Uterus (tissue), 4 donors: ENCODE results near the gene MLX. TPM values are rescaled to one million over a fixed set of nuclear protein-coding genes. Genes with fewer than 3 reads are reported as not detected.

Experiments
- DNase-seq, 2 donors: peaks; one replicate each; pipeline ENCODE4 v3.0.0-alpha.2; 2019 to 2020
- H3K27ac ChIP-seq, 2 donors: fragments of 200-600 bp; sonication (generic); 1 replicate in 1 of 2; 2 replicates in 1 of 2; pipeline ENCODE4 v1.5.1; 2016 to 2018
- H3K27me3 ChIP-seq, 2 donors: fragments of 200-600 bp; sonication (generic); one replicate each; pipeline ENCODE4 v1.5.1; 2018 to 2019; ENCODE audit warnings: control low read depth in 1 of 2
- H3K36me3 ChIP-seq, 2 donors: fragments of 200-600 bp; sonication (generic); one replicate each; pipeline ENCODE4 v1.5.1; 2019; ENCODE audit warnings: control low read depth in 1 of 2
- H3K4me1 ChIP-seq, 2 donors: fragments of 200-600 bp; sonication (generic); one replicate each; pipeline ENCODE4 v1.5.1; 2018 to 2019; ENCODE audit warnings: control low read depth in 1 of 2
- H3K4me3 ChIP-seq, 2 donors: fragments of 200-600 bp; sonication (generic); 1 replicate in 1 of 2; 2 replicates in 1 of 2; pipeline ENCODE4 v1.5.1; 2018 to 2019; ENCODE audit warnings: mild to moderate bottlenecking in 1 of 2
- H3K9me3 ChIP-seq, 2 donors: fragments of 200-600 bp; sonication (generic); one replicate each; pipeline ENCODE4 v1.5.1; 2019; ENCODE audit warnings: control low read depth in 1 of 2
- CTCF ChIP-seq, 4 experiments: fragments of 200-600 bp in 2 of 4; fragments of 450-650 bp in 2 of 4; sonication (generic) in 2 of 4; IDR thresholded peaks; one replicate each; pipeline ENCODE4 v1.5.1; 2016 to 2019; ENCODE audit warnings: antibody characterized with exemption in 4 of 4, mild to moderate bottlenecking in 2 of 4, moderate library complexity in 1 of 4
- POLR2A ChIP-seq, 2 donors: fragments of 450-650 bp; IDR thresholded peaks; one replicate each; pipeline ENCODE4 v1.6.1; 2016; ENCODE audit warnings: antibody characterized with exemption in 2 of 2, mild to moderate bottlenecking in 1 of 2, moderate library complexity in 1 of 2
- intact Hi-C: fragments of 100-400 bp; cut with DNase I; formaldehyde crosslinking; loops from one replicate; pipeline ENCODE4 v1.15.1; 2023; ENCODE audit warnings: low total_unique reads
- total RNA-seq, 4 donors: library from RNA; depleted of rRNA in 3 of 4; stranded (reverse); fragments of >200 nt in 3 of 4; gene quantifications; one replicate each; pipeline versions ENCODE4 v1.1.0 to v1.2.4, GENCODE V29; 2014 to 2023
- donor health status: DM: yes; HTN: yes; CAD: no.

Gene MLX
- total RNA-seq, 4 donors from 2014 or later, result 6.9 to 50.0 (median 35.1) TPM

GRCh38 chr17:42584880-42585279 lies 18.0 kb downstream of the MLX start:
- Histone ChIP-seq H3K4me1 (no peaks in the 10 kb centered on the region), H3K4me3 (no peak overlapping the region), H3K9me3 (no peaks in the 10 kb centered on the region), H3K27me3 (no peaks in the 10 kb centered on the region), H3K36me3 (no peaks in the 10 kb centered on the region), H3K27ac (no peak overlapping the region)
- TF ChIP-seq POLR2A (IDR thresholded peaks at IDR 0.05), result no peak
- TF ChIP-seq CTCF (IDR thresholded peaks at IDR 0.05), result no peak
- no peak for DNase-seq
- intact Hi-C loops, result loop anchor here (10.0 kb wide), 1 partner anchor 180 kb away; the partner anchor contains the start of gene RAMP2

GRCh38 chr17:42585353-42585752 lies 18.5 kb downstream of the MLX start:
- no peaks in the 10 kb centered on the region for H3K36me3 ChIP-seq
- H3K27me3 ChIP-seq, result no peaks in the 10 kb centered on the region
- H3K27ac ChIP-seq, result no peak overlapping the region
- no peak for DNase-seq
- no peak for TF ChIP-seq POLR2A (IDR thresholded peaks at IDR 0.05)
- TF ChIP-seq CTCF (IDR thresholded peaks at IDR 0.05), result no peak
- no peaks in the 10 kb centered on the region for H3K9me3 ChIP-seq
- H3K4me3 ChIP-seq, result no peak overlapping the region
- no peaks in the 10 kb centered on the region for H3K4me1 ChIP-seq
- intact Hi-C loops, result loop anchor here (10.0 kb wide), 1 partner anchor 179 kb away; the partner anchor contains the start of gene RAMP2

GRCh38 chr17:42586514-42587230 lies 19.8 kb downstream of the MLX start:
- Histone ChIP-seq H3K4me3 (no peak overlapping the region), H3K9me3 (no peaks in the 10 kb centered on the region), H3K4me1 (no peaks in the 10 kb centered on the region), H3K27me3 (no peaks in the 10 kb centered on the region), H3K27ac (no peak overlapping the region), H3K36me3 (no peaks in the 10 kb centered on the region)
- no peak for TF ChIP-seq CTCF (IDR thresholded peaks at IDR 0.05)
- no peak for TF ChIP-seq POLR2A (IDR thresholded peaks at IDR 0.05)
- intact Hi-C loops, result loop anchor here (10.0 kb wide), 1 partner anchor 178 kb away; the partner anchor contains the start of gene RAMP2
- no peak for DNase-seq

GRCh38 chr17:42590886-42591285 lies 24.0 kb downstream of the MLX start:
- no peaks in the 10 kb centered on the region for H3K27me3 ChIP-seq
- H3K4me3 ChIP-seq, result no peak overlapping the region

More at GRCh38 chr17:42590886-42591285, 24.0 kb downstream of the MLX start:
- H3K36me3 ChIP-seq, result no peaks in the 10 kb centered on the region
- no peaks in the 10 kb centered on the region for H3K4me1 ChIP-seq
- intact Hi-C loops, result no loop called here
- no peak for TF ChIP-seq CTCF (IDR thresholded peaks at IDR 0.05)
- no peak for TF ChIP-seq POLR2A (IDR thresholded peaks at IDR 0.05)
- DNase-seq, result no peak
- no peaks in the 10 kb centered on the region for H3K9me3 ChIP-seq
- H3K27ac ChIP-seq, result no peak overlapping the region
